Heart right ventricle (tissue), 16 donors: ENCODE measurements around the gene PERM1. TPM values are rescaled to one million over a fixed set of nuclear protein-coding genes. Genes with fewer than 3 reads are reported as not detected.

Source experiments
- ATAC-seq, 8 donors: fragments of 200-7000 bp; cut with Tn5 transposase; one replicate each; pipeline ENCODE4 v1.9.1; 2020; ENCODE audit warnings: mild to moderate bottlenecking in 8 of 8, moderate library complexity in 8 of 8, moderate number of reproducible peaks in 1 of 8
- DNase-seq, 2 donors: peaks; one replicate each; pipeline ENCODE4 v3.0.0-alpha.2; 2020
- H3K27ac ChIP-seq, 10 donors: fragments of 200-600 bp; sonication (generic) in 2 of 10; one replicate each; pipeline versions ENCODE4 v1.5.0 to v1.8.0; 2020 to 2022; ENCODE audit warnings: mild to moderate bottlenecking in 3 of 10
- H3K27me3 ChIP-seq, 7 donors: fragments of 200-600 bp; one replicate each; pipeline ENCODE4 v1.8.0; 2021 to 2022; ENCODE audit warnings: mild to moderate bottlenecking in 2 of 7
- H3K36me3 ChIP-seq, 9 donors: fragments of 200-600 bp; sonication (generic) in 1 of 9; one replicate each; pipeline versions ENCODE4 v1.5.0 to v1.8.0; 2020 to 2022; ENCODE audit warnings: mild to moderate bottlenecking in 2 of 9
- H3K4me1 ChIP-seq, 9 donors: fragments of 200-600 bp; sonication (generic) in 1 of 9; one replicate each; pipeline versions ENCODE4 v1.5.0 to v1.8.0; 2020 to 2022; ENCODE audit warnings: mild to moderate bottlenecking in 4 of 9
- H3K4me3 ChIP-seq, 10 donors: fragments of 200-600 bp; sonication (generic) in 2 of 10; one replicate each; pipeline versions ENCODE4 v1.5.0 to v1.8.0; 2020 to 2022; ENCODE audit warnings: mild to moderate bottlenecking in 7 of 10, moderate library complexity in 2 of 10
- H3K9me3 ChIP-seq, 11 donors: fragments of 200-600 bp in 10 of 11; sonication (generic) in 2 of 11; one replicate each; pipeline versions ENCODE4 v1.5.0 to v1.8.0; 2013 to 2022; ENCODE audit warnings: mild to moderate bottlenecking in 2 of 11, control low read depth in 1 of 11, moderate library complexity in 1 of 11
- CTCF ChIP-seq, 9 donors: fragments of 200-600 bp; sonication (generic) in 2 of 9; IDR thresholded peaks; one replicate each; pipeline versions ENCODE4 v1.5.0 to v1.8.0; 2021 to 2022; ENCODE audit warnings: antibody characterized with exemption in 9 of 9, mild to moderate bottlenecking in 5 of 9, moderate library complexity in 1 of 9
- WGBS, 2 donors: extraction: QIAGEN DNeasy Blood & Tissue Kit; methylation state at CpG; one replicate each; pipeline ENCODE4 v1.1.7; 2013; ENCODE audit warnings: inconsistent platforms in 1 of 2; 5-methylcytosine and 5-hydroxymethylcytosine counted together
- intact Hi-C, 10 donors: fragments of 100-400 bp; cut with DNase I; formaldehyde crosslinking; loops; one replicate each; pipeline versions ENCODE4 v1.11.1 to v1.14.2; 2022
- polyA plus RNA-seq, 2 donors: library from polyadenylated mRNA; stranded (reverse); fragments of 200-250 nt; gene quantifications; one replicate each; pipeline ENCODE4 v1.2.3, GENCODE V29; 2013
- total RNA-seq, 10 donors: library from RNA; stranded (reverse); fragmentation: NEBNext Ultra II Directional in 3 of 10; extraction: Animal tissue kit (Norgen Biotek cat#: 25700) in 3 of 10; gene quantifications; one replicate each; pipeline versions ENCODE4 v1.2.1 to v1.2.4, GENCODE V29; 2021 to 2023
- donor health status: Arrhythmogenic right ventricular cardiomyopathy.
- donor health status: ischemic (EF 13 %, LVEDD 7.1; RV severe dilation, severe dysfunction).
- donor health status: healthy with polysubstance abuse.
- donor health status: DM: no; HTN: yes; CAD: no.
- donor health status: DM: no; HTN: no; CAD: no.
- donor health status: ischemic (EF 25% LVEDD 6.9; RV normal size, moderate dysfunction).
- donor health status: ischemic (EF 25% LVEDD 5.7; RV mildly dilated, moderate dysfunction).
- donor health status: healthy.
- donor health status: DM: yes; HTN: yes; CAD: no.
- donor health status: Ischemic cardiomyopathy.
- donor health status: ischemic (EF 35%, LVEDD 5.7; RV mildly dilated, moderate dysfunction).
- donor health status: nonischemic (EF 11% LVEDD 7.7; RV severe dilation, severe dysfunction).
- donor health status: DM: yes; HTN: yes; CAD: no.
- donor health status: PGD.
- donor health status: ischemic (EF 29% LVEDD 5.4; RV normal size, mild dysfunction).
- donor health status: nonischemic (EF 23%, LVEDD 6.1; RV moderate dilation, normal function).

Gene PERM1
- total and polyA plus RNA-seq, 12 donors, result 55.1 to 513 (median 122) TPM

- no peak overlapping the region for H3K4me3 ChIP-seq
- peak in 7 of 8 donors; percentile 14 to 65 (median 38) for ATAC-seq
- TF ChIP-seq CTCF (IDR thresholded peaks at IDR 0.05), result no peak
- H3K36me3 ChIP-seq, result peaks cover 0 to 54% (median 37%) of the 10 kb centered on the region in 9 donors
- peaks cover 3 to 49% (median 33%) of the 10 kb centered on the region in 9 donors for H3K4me1 ChIP-seq
- DNase-seq, result peak in 1 of 2 donors; percentile 53
- H3K9me3 ChIP-seq, result no peaks in the 10 kb centered on the region
- H3K27me3 ChIP-seq, result peaks cover 11 to 40% (median 36%) of the 10 kb centered on the region in 7 donors
- intact Hi-C loops, result no loop called here
- WGBS, 2 donors, result 60 to 67% methylated on average over 28 of the region's 28 CpGs
- H3K27ac ChIP-seq, result peak overlapping the region in 7 of 10 donors; percentile 40 to 87 (median 74)
These were observed 37.3 kb downstream of the PERM1 start for GRCh38 chr1:944341-945325.

- Histone ChIP-seq H3K4me1 (peaks cover 3 to 55% (median 33%) of the 10 kb centered on the region in 9 donors), H3K9me3 (no peaks in the 10 kb centered on the region), H3K4me3 (peak overlapping the region in 2 of 10 donors; percentile 7 to 26), H3K27ac (peak overlapping the region in 9 of 10 donors; percentile 35 to 87 (median 74)), H3K27me3 (peaks cover 11 to 49% (median 43%) of the 10 kb centered on the region in 7 donors), H3K36me3 (peaks cover 0 to 45% (median 31%) of the 10 kb centered on the region in 9 donors)
- no peak for DNase-seq
- peak in 1 of 8 donors; percentile 6 for ATAC-seq
- intact Hi-C loops, result no loop called here
- TF ChIP-seq CTCF (IDR thresholded peaks at IDR 0.05), result no peak
- 74 to 78% methylated on average over 27 of the region's 27 CpGs for WGBS, 2 donors
These were observed 38.1 kb downstream of the PERM1 start for GRCh38 chr1:943545-944340.

GRCh38 chr1:942864-943533, 38.9 kb downstream of the PERM1 start:
- H3K27me3 ChIP-seq, result peaks cover 11 to 57% (median 47%) of the 10 kb centered on the region in 7 donors
- no peaks in the 10 kb centered on the region for H3K9me3 ChIP-seq
- TF ChIP-seq CTCF (IDR thresholded peaks at IDR 0.05), result no peak
- H3K36me3 ChIP-seq, result peaks cover 0 to 37% (median 29%) of the 10 kb centered on the region in 9 donors
- DNase-seq (peak; percentile 47 to 56), ATAC-seq (peak in 6 of 8 donors; percentile 3 to 15 (median 8))
- peak overlapping the region in 5 of 10 donors; percentile 11 to 51 (median 48) for H3K4me3 ChIP-seq
- peak overlapping the region in 7 of 10 donors; percentile 64 to 87 (median 77) for H3K27ac ChIP-seq
- WGBS, 2 donors, result 14 to 17% methylated on average over 26 to 27 of the region's 27 CpGs
- intact Hi-C loops, result no loop called here
- H3K4me1 ChIP-seq, result peaks cover 3 to 55% (median 33%) of the 10 kb centered on the region in 9 donors
